HL-60 (cell line): Measurements from ENCODE around the gene VASP.

Experiments
- CTCF ChIP-seq: IDR thresholded peaks from one replicate; pipeline ENCODE4 v1.5.1; 2011; ENCODE audit warnings: low read length, control low read depth, inconsistent platforms; ENCODE audit not compliant: insufficient read depth
- POLR2AphosphoS5 ChIP-seq: IDR thresholded peaks from 2 replicates; pipeline ENCODE4 v1.6.1; 2012; ENCODE audit warnings: low read depth
- REST ChIP-seq: IDR thresholded peaks from 2 replicates; pipeline ENCODE4 v1.6.1; 2012; ENCODE audit warnings: low read depth; ENCODE audit not compliant: insufficient replicate concordance

GRCh38 chr19:45517238-45517637, 10.0 kb downstream of the VASP start:
- no peak for TF ChIP-seq CTCF
- no peak for TF ChIP-seq REST
- no peak for TF ChIP-seq POLR2AphosphoS5
